IMR-90 (cell line): ENCODE results near the gene AUH. TPM values are rescaled to one million over a fixed set of nuclear protein-coding genes. Genes with fewer than 3 reads are reported as not detected.

Source experiments
- ATAC-seq: fragments of 200-7000 bp; cut with Tn5 transposase; 2 replicates; pipeline ENCODE4 v1.9.1; 2020; ENCODE audit warnings: low read depth, mild to moderate bottlenecking, moderate library complexity
- BruUV-seq: library from RNA; stranded (reverse); fragments of 400-500 nt; replicated peaks from 2 replicates; lab custom pipeline; 2021; lab: Mats Ljungman, UMichigan
- CTCF ChIA-PET: fragments of 300-600 bp; formaldehyde crosslinking; extraction: SDS; loops from one replicate; lab custom pipeline; 2021; ENCODE audit warnings: antibody characterized with exemption; lab: Yijun Ruan, JAX
- POLR2A ChIA-PET: fragments of 300-600 bp; sonication (Branson Sonifier 250); formaldehyde crosslinking; loops from one replicate; lab custom pipeline; 2022; ENCODE audit warnings: antibody characterized with exemption; ENCODE audit not compliant: unreplicated experiment; lab: Charles Lee
- DNase-seq: peaks from one replicate; pipeline ENCODE4 v3.0.0; 2013
- H2AFZ ChIP-seq: replicated peaks from 2 replicates; pipeline ENCODE3; 2013; ENCODE audit warnings: low read length, mild to moderate bottlenecking; ENCODE audit not compliant: poor library complexity
- H2AK5ac ChIP-seq: 2 replicates; pipeline ENCODE4 v1.6.1; 2013; ENCODE audit warnings: low read depth, low read length, inconsistent platforms
- H2AK9ac ChIP-seq: replicated peaks from 2 replicates; pipeline ENCODE3; 2013; ENCODE audit warnings: mild to moderate bottlenecking, low read depth, low read length, moderate library complexity; ENCODE audit not compliant: poor library complexity
- H2BK120ac ChIP-seq: 2 replicates; pipeline ENCODE4 v1.6.1; 2013; ENCODE audit warnings: low read depth, low read length, inconsistent platforms
- H2BK15ac ChIP-seq: 3 replicates; pipeline ENCODE4 v1.6.1; 2013; ENCODE audit warnings: low read depth, low read length, inconsistent platforms
- H2BK20ac ChIP-seq: 2 replicates; pipeline ENCODE4 v1.6.1; 2013; ENCODE audit warnings: low read depth, mild to moderate bottlenecking, inconsistent platforms, low read length, moderate library complexity
- H2BK5ac ChIP-seq: 2 replicates; pipeline ENCODE4 v1.6.1; 2013; ENCODE audit warnings: mild to moderate bottlenecking, low read depth, low read length, inconsistent platforms; ENCODE audit not compliant: poor library complexity, severe bottlenecking
- H3K14ac ChIP-seq: replicated peaks from 2 replicates; pipeline ENCODE4 v1.6.1; 2013; ENCODE audit warnings: low read depth, low read length, inconsistent platforms
- H3K18ac ChIP-seq: 2 replicates; pipeline ENCODE4 v1.6.1; 2013; ENCODE audit warnings: low read depth, low read length, control low read depth
- H3K23ac ChIP-seq: 2 replicates; pipeline ENCODE4 v1.6.1; 2013; ENCODE audit warnings: low read depth, low read length, inconsistent platforms
- H3K27ac ChIP-seq: 2 replicates; pipeline ENCODE4 v1.5.1; 2013; ENCODE audit warnings: mild to moderate bottlenecking, control low read depth, low read length; ENCODE audit not compliant: insufficient read depth
- H3K27me3 ChIP-seq: 2 replicates; pipeline ENCODE4 v1.6.1; 2013; ENCODE audit warnings: low read length; ENCODE audit not compliant: control insufficient read depth, insufficient read depth
- H3K36me3 ChIP-seq: 2 replicates; pipeline ENCODE4 v1.6.1; 2013; ENCODE audit warnings: low read length, mixed read lengths; ENCODE audit not compliant: control insufficient read depth, insufficient read depth
- H3K4ac ChIP-seq: 2 replicates; pipeline ENCODE4 v1.6.1; 2013; ENCODE audit warnings: low read depth, low read length, inconsistent platforms
- H3K4me1 ChIP-seq: 2 replicates; pipeline ENCODE4 v1.6.1; 2013; ENCODE audit warnings: low read length, mixed read lengths; ENCODE audit not compliant: control insufficient read depth, insufficient read depth
- H3K4me2 ChIP-seq: 2 replicates; pipeline ENCODE4 v1.6.1; 2013; ENCODE audit warnings: low read depth, mild to moderate bottlenecking, control low read depth, low read length, moderate library complexity
- H3K4me3 ChIP-seq: 2 replicates; pipeline ENCODE4 v1.5.1; 2013; ENCODE audit warnings: low read depth, mild to moderate bottlenecking, control low read depth, low read length, moderate library complexity; ENCODE audit not compliant: insufficient read depth
- H3K56ac ChIP-seq: 2 replicates; pipeline ENCODE4 v1.6.1; 2013; ENCODE audit warnings: low read length, inconsistent platforms; ENCODE audit not compliant: insufficient read depth; ENCODE audit errors: extremely low read depth
- H3K79me1 ChIP-seq, 2 experiments: 2 replicates each; pipeline ENCODE4 v1.6.1; 2013; ENCODE audit warnings: low read length in 2 of 2, inconsistent platforms in 1 of 2, low read depth in 1 of 2
- H3K9ac ChIP-seq: 2 replicates; pipeline ENCODE4 v1.6.1; 2013; ENCODE audit warnings: low read depth, low read length, control low read depth
- H3K9me1 ChIP-seq: 2 replicates; pipeline ENCODE4 v1.6.1; 2013; ENCODE audit warnings: low read length, inconsistent platforms; ENCODE audit not compliant: insufficient read depth
- H3K9me3 ChIP-seq: 2 replicates; pipeline ENCODE4 v1.6.1; 2013; ENCODE audit warnings: low read length; ENCODE audit not compliant: control insufficient read depth, insufficient read depth
- H4K20me1 ChIP-seq: 2 replicates; pipeline ENCODE4 v1.6.1; 2013; ENCODE audit warnings: low read length, inconsistent platforms; ENCODE audit not compliant: insufficient read depth
- H4K5ac ChIP-seq: 2 replicates; pipeline ENCODE4 v1.6.1; 2013; ENCODE audit warnings: mild to moderate bottlenecking, low read depth, low read length, control low read depth
- H4K8ac ChIP-seq, 2 experiments: 2 replicates each; pipeline ENCODE4 v1.6.1; 2013; ENCODE audit warnings: low read depth in 2 of 2, low read length in 2 of 2, control low read depth in 1 of 2, inconsistent platforms in 1 of 2
- H4K91ac ChIP-seq: 2 replicates; pipeline ENCODE4 v1.6.1; 2013; ENCODE audit warnings: low read depth, low read length, inconsistent platforms; ENCODE audit not compliant: insufficient read depth
- CHD1 ChIP-seq: IDR thresholded peaks from 2 replicates; pipeline ENCODE4 v1.6.1; 2012; ENCODE audit warnings: low read depth, low read length, improper control_type of control experiment
- MAFK ChIP-seq: IDR thresholded peaks from 2 replicates; pipeline ENCODE4 v1.6.1; 2012; ENCODE audit warnings: low read depth, low read length, improper control_type of control experiment
- MAZ ChIP-seq: IDR thresholded peaks from 2 replicates; pipeline ENCODE4 v1.6.1; 2012; ENCODE audit warnings: low read depth, mild to moderate bottlenecking, low read length, improper control_type of control experiment, moderate library complexity, borderline replicate concordance
- MXI1 ChIP-seq: IDR thresholded peaks from 2 replicates; pipeline ENCODE4 v1.6.1; 2012; ENCODE audit warnings: low read depth, mild to moderate bottlenecking, low read length, moderate library complexity, borderline replicate concordance
- NFE2L2 ChIP-seq: fragments of 150-350 bp; IDR thresholded peaks from 2 replicates; pipeline ENCODE4 v1.6.1; 2016; ENCODE audit warnings: low read depth, mild to moderate bottlenecking, low read length
- POLR2A ChIP-seq: IDR thresholded peaks from 2 replicates; pipeline ENCODE4 v1.6.1; 2012; ENCODE audit warnings: mild to moderate bottlenecking, low read depth, low read length
- RCOR1 ChIP-seq: IDR thresholded peaks from 2 replicates; pipeline ENCODE4 v1.6.1; 2012; ENCODE audit warnings: mild to moderate bottlenecking, low read length, improper control_type of control experiment; ENCODE audit not compliant: insufficient replicate concordance
- RFX5 ChIP-seq: IDR thresholded peaks from 2 replicates; pipeline ENCODE4 v1.8.0; 2012; ENCODE audit warnings: low read depth, mild to moderate bottlenecking, low read length, moderate library complexity
- WGBS, 2 experiments: methylation state at CpG; one replicate each; pipeline versions ENCODE4 v1.1.5 to v1.1.7; 2013; ENCODE audit warnings: missing lambda C conversion rate in 2 of 2; ENCODE audit not compliant: insufficient read length in 1 of 2; ENCODE audit errors: extremely low coverage in 2 of 2; 5-methylcytosine and 5-hydroxymethylcytosine counted together
- dilution Hi-C: fragments of 300-500 bp; cut with HindIII; formaldehyde crosslinking; loops from one replicate; pipeline ENCODE4 v1.14.3; 2018; ENCODE audit warnings: low sequenced_read_pairs; ENCODE audit not compliant: unreplicated experiment
- in situ Hi-C: fragments of 300-500 bp; cut with MboI; formaldehyde crosslinking; loops from 3 replicates; pipeline ENCODE4 v1.14.3; 2019; ENCODE audit warnings: low sequenced_read_pairs, inconsistent platforms, mixed read lengths
- intact Hi-C: fragments of 100-400 bp; cut with micrococcal nuclease; formaldehyde crosslinking; loops from 2 replicates; pipeline ENCODE4 v1.10.0; 2022
- polyA plus RNA-seq, 3 experiments: library from polyadenylated mRNA; depleted of rRNA; stranded (reverse); fragments of >200 nt; gene quantifications; 2 replicates each; pipeline ENCODE4 v1.2.3, GENCODE V29; 2012; ENCODE audit warnings: low replicate concordance in 1 of 3
- total RNA-seq: library from RNA; depleted of rRNA; stranded (reverse); fragments of >200 nt; gene quantifications from 2 replicates; pipeline ENCODE4 v1.2.3, GENCODE V29; 2012
- TF ChIP-seq, protein P1 (sequence below): fragments of 150-350 bp; IDR thresholded peaks from 2 replicates; pipeline ENCODE4 v1.6.1; 2016; ENCODE audit warnings: low read depth, mild to moderate bottlenecking, low read length, moderate library complexity, borderline replicate concordance
- TF ChIP-seq, protein P2 (sequence below): fragments of 150-350 bp; IDR thresholded peaks from 2 replicates; pipeline ENCODE4 v1.6.1; 2017; ENCODE audit warnings: mild to moderate bottlenecking, antibody characterized with exemption, low read length, low read depth

Gene AUH
- total and polyA plus RNA-seq, 2 of the 4 experiments (the other 2 are of a cell fraction) = 5.9 to 8.1 TPM

DNA sequence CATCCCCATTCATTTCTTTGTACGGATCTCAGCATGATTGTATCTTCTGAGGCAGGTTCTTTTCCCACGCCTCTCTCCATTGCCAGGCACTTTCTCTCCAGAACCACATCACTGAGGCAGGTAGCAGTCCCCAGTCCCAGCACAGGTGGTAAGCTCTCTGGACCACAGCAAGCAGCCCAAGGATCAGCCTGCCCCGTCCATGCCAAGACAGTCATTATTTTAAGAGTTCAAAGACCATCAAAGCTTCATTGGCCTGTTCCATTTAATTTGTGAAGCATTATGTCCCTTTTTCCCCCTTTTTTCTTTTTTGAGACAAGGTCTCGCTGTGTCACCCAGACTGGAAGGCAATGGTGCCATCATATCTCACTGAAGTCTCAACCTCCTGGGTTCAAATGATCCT, 171.7 kb downstream of the AUH start:
- H4K91ac ChIP-seq = peak overlapping the region; percentile 97; the same call in 1 of the 2 replicates
- peak overlapping the region; percentile 70 for H2BK20ac ChIP-seq
- H3K4me1 ChIP-seq = peaks cover 33% of the 10 kb centered on the region
- WGBS, 2 experiments = 96% methylated on average over 3 of the region's 4 CpGs; no CpG with 5 or more reads in 1 of the 2 experiments
- no peak overlapping the region; the same call in 1 of the 2 replicates for H3K27ac ChIP-seq
- H3K18ac ChIP-seq = peak overlapping the region; percentile 18; the same call in 1 of the 2 replicates
- in situ Hi-C loops = loop anchor here (5.0 kb wide), 1 partner anchor 63 kb away; no protein-coding TSS in a partner anchor
- H2AFZ ChIP-seq = no peak overlapping the region
- intact Hi-C loops = loop anchor here (5.0 kb wide), 1 partner anchor 58 kb away; no protein-coding TSS in a partner anchor
- peak overlapping the region; percentile 97; the same call in 1 of the 2 replicates for H2BK120ac ChIP-seq
- no peak overlapping the region for H3K4me2 ChIP-seq
- no peak overlapping the region for H2AK9ac ChIP-seq
- 0 out of 2 replicates have a peak, but pooled peaks cover 2% of the 10 kb centered on the region for H3K9me3 ChIP-seq
- H2BK5ac ChIP-seq = no peak overlapping the region
- no peaks in the 10 kb centered on the region for H4K20me1 ChIP-seq
- no peak overlapping the region for H4K5ac ChIP-seq
- no peak overlapping the region for H3K56ac ChIP-seq
- peak overlapping the region; percentile 69 for H3K14ac ChIP-seq
- no peaks in the 10 kb centered on the region for H3K36me3 ChIP-seq
- peaks cover 4 to 44% of the 10 kb centered on the region in 2 experiments; a peak in 3 of 4 replicates for H3K79me1 ChIP-seq
- H3K4me3 ChIP-seq = no peak overlapping the region
- peaks cover 20% of the 10 kb centered on the region for H3K9me1 ChIP-seq
- peak overlapping the region; percentile 94; the same call in 2 of the 3 replicates for H2BK15ac ChIP-seq
- TF ChIP-seq CHD1 (no peak), MXI1 (no peak), MAFK (no peak), POLR2A (no peak), RFX5 (no peak), RCOR1 (no peak), MAZ (no peak), NFE2L2 (no peak)
- TF ChIP-seq, protein P1, sequence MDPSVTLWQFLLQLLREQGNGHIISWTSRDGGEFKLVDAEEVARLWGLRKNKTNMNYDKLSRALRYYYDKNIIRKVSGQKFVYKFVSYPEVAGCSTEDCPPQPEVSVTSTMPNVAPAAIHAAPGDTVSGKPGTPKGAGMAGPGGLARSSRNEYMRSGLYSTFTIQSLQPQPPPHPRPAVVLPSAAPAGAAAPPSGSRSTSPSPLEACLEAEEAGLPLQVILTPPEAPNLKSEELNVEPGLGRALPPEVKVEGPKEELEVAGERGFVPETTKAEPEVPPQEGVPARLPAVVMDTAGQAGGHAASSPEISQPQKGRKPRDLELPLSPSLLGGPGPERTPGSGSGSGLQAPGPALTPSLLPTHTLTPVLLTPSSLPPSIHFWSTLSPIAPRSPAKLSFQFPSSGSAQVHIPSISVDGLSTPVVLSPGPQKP = no peak
- TF ChIP-seq, protein P2, sequence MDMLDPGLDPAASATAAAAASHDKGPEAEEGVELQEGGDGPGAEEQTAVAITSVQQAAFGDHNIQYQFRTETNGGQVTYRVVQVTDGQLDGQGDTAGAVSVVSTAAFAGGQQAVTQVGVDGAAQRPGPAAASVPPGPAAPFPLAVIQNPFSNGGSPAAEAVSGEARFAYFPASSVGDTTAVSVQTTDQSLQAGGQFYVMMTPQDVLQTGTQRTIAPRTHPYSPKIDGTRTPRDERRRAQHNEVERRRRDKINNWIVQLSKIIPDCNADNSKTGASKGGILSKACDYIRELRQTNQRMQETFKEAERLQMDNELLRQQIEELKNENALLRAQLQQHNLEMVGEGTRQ = no peak
- H3K9ac ChIP-seq = no peak overlapping the region
- ChIA-PET CTCF (no interaction called here), POLR2A (no interaction called here)
- H3K23ac ChIP-seq = no peak overlapping the region
- ATAC-seq (no peak), DNase-seq (no peak)
- peak overlapping the region; percentile 97 for H2AK5ac ChIP-seq
- no peaks in the 10 kb centered on the region for H3K27me3 ChIP-seq
- peak overlapping the region; percentile 47 to 80; a peak in 2 of 4 replicates for H4K8ac ChIP-seq
- dilution Hi-C loops = no loop called here
- no TSS peak for BruUV-seq
- H3K4ac ChIP-seq = peak overlapping the region; percentile 95
